Thyroid gland (tissue), 4 donors: ENCODE results near the gene HOXC9. TPM values are rescaled to one million over a fixed set of nuclear protein-coding genes. Genes with fewer than 3 reads are reported as not detected.
A peak's percentile ranks its signal among the peaks of the same experiment; 100 is the strongest.

ENCODE experiments used
- DNase-seq, 2 donors: peaks; one replicate each; pipeline ENCODE4 v3.0.0-alpha.2; 2019
- H3K27ac ChIP-seq, 3 donors: fragments of 200-600 bp; sonication (generic); 1 replicate in 2 of 3; 2 replicates in 1 of 3; pipeline ENCODE4 v1.5.1; 2016 to 2019; ENCODE audit warnings: mild to moderate bottlenecking in 1 of 3, moderate library complexity in 1 of 3
- H3K27me3 ChIP-seq: fragments of 200-600 bp; sonication (generic); one replicate; pipeline ENCODE4 v1.5.1; 2019
- H3K36me3 ChIP-seq, 2 donors: fragments of 200-600 bp; sonication (generic); one replicate each; pipeline ENCODE4 v1.5.1; 2016 to 2019
- H3K4me1 ChIP-seq, 2 donors: fragments of 200-600 bp; sonication (generic); one replicate each; pipeline ENCODE4 v1.5.1; 2017 to 2019
- H3K4me3 ChIP-seq, 3 donors: fragments of 200-600 bp; sonication (generic); replicated peaks in 1 of 3; 1 replicate in 2 of 3; 2 replicates in 1 of 3; pipeline ENCODE4 v1.5.1; 2016; ENCODE audit warnings: mild to moderate bottlenecking in 1 of 3
- H3K9me3 ChIP-seq: fragments of 200-600 bp; sonication (generic); one replicate; pipeline ENCODE4 v1.5.1; 2017
- CTCF ChIP-seq, 6 experiments: fragments of 200-600 bp in 3 of 6; fragments of 450-650 bp in 3 of 6; sonication (generic) in 3 of 6; IDR thresholded peaks; one replicate each; pipeline ENCODE4 v1.5.1; 2016 to 2019; ENCODE audit warnings: antibody characterized with exemption in 6 of 6, mild to moderate bottlenecking in 2 of 6, inconsistent platforms in 1 of 6, moderate library complexity in 1 of 6
- POLR2A ChIP-seq, 2 donors: fragments of 450-650 bp; IDR thresholded peaks; one replicate each; pipeline ENCODE4 v1.6.1; 2017; ENCODE audit warnings: antibody characterized with exemption in 2 of 2, mild to moderate bottlenecking in 2 of 2, moderate library complexity in 1 of 2
- WGBS, 2 donors: methylation state at CpG; one replicate each; pipeline ENCODE4 v1.1.5; 2017; 5-methylcytosine and 5-hydroxymethylcytosine counted together
- intact Hi-C: fragments of 100-400 bp; cut with DNase I; formaldehyde crosslinking; loops from one replicate; pipeline ENCODE4 v1.15.1; 2023
- total RNA-seq, 4 donors: library from RNA; depleted of rRNA; stranded (reverse); fragments of >200 nt; gene quantifications; one replicate each; pipeline ENCODE4 v1.2.3, GENCODE V29; 2016

The HOXC9 gene
- total RNA-seq, 4 donors from 2014 or later = 0.22 to 0.27 TPM; not detected in 2

GRCh38 chr12:53983568-53983949 lies 16.4 kb upstream of the HOXC9 start:
- TF ChIP-seq POLR2A (IDR thresholded peaks at IDR 0.05) (no peak), CTCF (IDR thresholded peaks at IDR 0.05) (no peak)
- Histone ChIP-seq H3K27me3 (peaks cover 94% of the 10 kb centered on the region), H3K9me3 (no peaks in the 10 kb centered on the region), H3K4me1 (peaks cover 17 to 18% of the 10 kb centered on the region in 2 donors), H3K4me3 (no peak overlapping the region), H3K36me3 (no peaks in the 10 kb centered on the region), H3K27ac (no peak overlapping the region)
- no peak for DNase-seq
- WGBS, 2 donors = 5 to 11% methylated on average over 17 of the region's 17 CpGs
- intact Hi-C loops = loop anchor here (10.0 kb wide), 1 partner anchor 219 kb away; no protein-coding TSS in a partner anchor

- H3K9me3 ChIP-seq = no peaks in the 10 kb centered on the region
- TF ChIP-seq CTCF (IDR thresholded peaks at IDR 0.05) (no peak), POLR2A (IDR thresholded peaks at IDR 0.05) (no peak)
- 6 to 8% methylated on average over 29 to 30 of the region's 30 CpGs for WGBS, 2 donors
- no peaks in the 10 kb centered on the region for H3K36me3 ChIP-seq
- H3K4me3 ChIP-seq = no peak overlapping the region
- no peak for DNase-seq
- intact Hi-C loops = loop anchor here (10.0 kb wide), 1 partner anchor 219 kb away; no protein-coding TSS in a partner anchor
- peaks cover 94% of the 10 kb centered on the region for H3K27me3 ChIP-seq
- H3K27ac ChIP-seq = no peak overlapping the region
- peaks cover 17 to 18% of the 10 kb centered on the region in 2 donors for H3K4me1 ChIP-seq
These were observed 15.9 kb upstream of the HOXC9 start for GRCh38 chr12:53983950-53984572.

- TF ChIP-seq CTCF (IDR thresholded peaks at IDR 0.05) (peak in 3 of 6 experiments; percentile 12 to 38 (median 27)), POLR2A (IDR thresholded peaks at IDR 0.05) (no peak)
- Histone ChIP-seq H3K4me3 (peak within 1 kb of the TSS in 1 of 3 donors; percentile 0), H3K36me3 (no peaks in the 10 kb centered on the region), H3K27me3 (peaks cover 89% of the 10 kb centered on the region), H3K4me1 (peaks cover 17 to 18% of the 10 kb centered on the region in 2 donors), H3K9me3 (no peaks in the 10 kb centered on the region), H3K27ac (no peak within 1 kb of the TSS)
- DNase-seq = peak; percentile 57 to 65
- intact Hi-C loops = loop anchor here (10.0 kb wide), 1 partner anchor 220 kb away; no protein-coding TSS in a partner anchor
- WGBS, 2 donors = 8 to 9% methylated on average over 42 to 47 of the region's 55 CpGs
These were observed 14.9 kb upstream of the HOXC9 start, which contains the start of gene HOXC10 for GRCh38 chr12:53984901-53985691. Gene HOXC10 (plus strand): TSS chr12:53985146. CDS start chr12:53985260, 114 bp downstream.

- Histone ChIP-seq H3K4me1 (peaks cover 17 to 18% of the 10 kb centered on the region in 2 donors), H3K9me3 (no peaks in the 10 kb centered on the region), H3K4me3 (peak overlapping the region in 1 of 3 donors; percentile 0), H3K36me3 (no peaks in the 10 kb centered on the region), H3K27ac (no peak overlapping the region), H3K27me3 (peaks cover 89% of the 10 kb centered on the region)
- WGBS, 2 donors = 5 to 40% methylated on average over 1 to 4 of the region's 21 CpGs
- no peak for DNase-seq
- intact Hi-C loops = loop anchor here (10.0 kb wide), 1 partner anchor 221 kb away; no protein-coding TSS in a partner anchor
- TF ChIP-seq CTCF (IDR thresholded peaks at IDR 0.05) = no peak
- no peak for TF ChIP-seq POLR2A (IDR thresholded peaks at IDR 0.05)
These were observed 14.3 kb upstream of the HOXC9 start for GRCh38 chr12:53985692-53985993.
